Mucosa of stomach (tissue), 1 donor: ENCODE results near the gene SENP7.
"Not testable (repeated sequence)": the region's sequence is repeated elsewhere in the genome, so short reads cannot be mapped to it uniquely, and the experiment has no call there.

Experiments
- H3K27me3 ChIP-seq: one replicate; pipeline ENCODE4 v1.7.0; 2013; ENCODE audit warnings: mild to moderate bottlenecking, low read length; ENCODE audit not compliant: control insufficient read depth, insufficient read depth
- H3K36me3 ChIP-seq: one replicate; pipeline ENCODE4 v1.7.0; 2013; ENCODE audit warnings: low read length; ENCODE audit not compliant: control insufficient read depth, insufficient read depth
- H3K4me1 ChIP-seq: one replicate; pipeline ENCODE4 v1.7.0; 2013; ENCODE audit warnings: mild to moderate bottlenecking, low read length; ENCODE audit not compliant: control insufficient read depth, insufficient read depth
- H3K4me3 ChIP-seq: one replicate; pipeline ENCODE4 v1.7.0; 2013; ENCODE audit warnings: low read length
- H3K9ac ChIP-seq: one replicate; pipeline ENCODE4 v1.7.0; 2013; ENCODE audit warnings: mild to moderate bottlenecking, low read length, moderate library complexity
- H3K9me3 ChIP-seq: one replicate; pipeline ENCODE4 v1.7.0; 2013; ENCODE audit warnings: mild to moderate bottlenecking, low read length, moderate library complexity; ENCODE audit not compliant: control insufficient read depth
- donor health status: Pancreatic carcinoma.

The SENP7 gene

DNA sequence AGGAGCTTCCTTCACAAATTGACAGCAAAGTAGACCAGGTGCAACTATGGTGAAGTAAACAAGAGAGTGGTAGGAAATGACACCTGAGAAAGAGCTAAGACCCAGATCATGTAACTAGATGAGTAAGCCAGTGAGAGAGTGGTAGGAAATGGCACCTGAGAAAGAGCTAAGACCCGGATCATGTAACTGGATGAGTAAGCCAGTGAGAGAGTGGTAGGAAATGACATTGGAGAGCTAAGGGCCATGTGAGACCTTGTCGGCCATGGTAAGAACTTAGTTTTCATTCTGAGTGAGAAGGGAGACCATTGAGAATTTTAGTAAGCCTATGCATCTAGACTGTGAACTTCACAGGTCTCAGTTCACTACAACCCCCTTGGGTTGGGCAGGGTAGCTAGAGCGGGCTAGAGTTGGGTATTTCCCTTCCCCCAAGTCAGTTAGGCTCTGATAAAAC is 5.4 kb upstream of the SENP7 start:
- H3K9ac ChIP-seq = no peak overlapping the region
- H3K36me3 ChIP-seq = no peaks in the 10 kb centered on the region
- H3K4me3 ChIP-seq = no peak overlapping the region
- no peaks in the 10 kb centered on the region for H3K9me3 ChIP-seq
- no peaks in the 10 kb centered on the region for H3K4me1 ChIP-seq
- peaks cover 10% of the 10 kb centered on the region for H3K27me3 ChIP-seq

DNA sequence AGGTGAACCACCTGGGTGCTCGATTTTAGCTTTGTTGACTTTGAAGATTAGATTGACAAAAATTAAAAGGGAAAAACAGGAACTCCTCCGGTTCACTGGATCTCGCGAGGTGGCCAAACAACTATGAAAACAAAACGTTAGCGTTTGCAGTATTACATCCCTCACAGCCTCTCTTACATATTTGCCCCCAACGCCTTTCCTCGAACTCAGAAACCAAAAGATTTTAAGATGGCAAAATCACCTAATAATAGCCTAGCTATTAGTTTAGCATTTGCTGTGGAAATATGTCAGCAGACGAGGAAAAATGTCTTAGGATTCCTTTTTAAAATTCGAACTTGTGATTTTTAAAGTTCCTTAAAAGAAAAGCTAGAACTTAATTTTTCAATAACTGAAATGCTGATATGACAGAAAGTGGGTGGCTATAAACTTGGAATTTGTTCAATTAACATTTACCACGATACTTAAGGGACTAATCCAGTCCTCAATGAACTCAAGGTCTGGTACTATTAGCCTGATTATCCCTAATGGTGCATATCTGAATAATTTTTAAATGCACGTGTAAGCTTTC is 491 bp upstream of the SENP7 start:
- Histone ChIP-seq H3K27me3 (peaks cover 10% of the 10 kb centered on the region), H3K36me3 (no peaks in the 10 kb centered on the region), H3K9me3 (no peaks in the 10 kb centered on the region), H3K9ac (peak overlapping the region; percentile 94), H3K4me3 (peak overlapping the region; percentile 86), H3K4me1 (no peaks in the 10 kb centered on the region)

DNA sequence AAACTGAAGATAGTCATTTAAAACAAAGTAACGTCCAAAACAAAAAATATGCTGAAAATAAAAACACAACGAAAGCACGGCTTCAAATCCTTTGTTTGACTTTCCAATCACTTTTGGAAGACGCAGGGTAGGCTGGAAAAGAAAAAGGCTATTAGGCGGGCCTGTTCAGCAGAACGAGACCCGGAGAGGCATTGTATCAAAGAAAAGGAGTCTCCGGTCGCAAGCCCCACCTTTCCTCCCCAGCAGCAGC is 691 bp downstream of the SENP7 start:
- Histone ChIP-seq H3K4me1 (no peaks in the 10 kb centered on the region), H3K36me3 (no peaks in the 10 kb centered on the region), H3K27me3 (peaks cover under 1% of the 10 kb centered on the region), H3K4me3 (peak overlapping the region; percentile 86), H3K9me3 (no peaks in the 10 kb centered on the region), H3K9ac (peak overlapping the region; percentile 94)

DNA sequence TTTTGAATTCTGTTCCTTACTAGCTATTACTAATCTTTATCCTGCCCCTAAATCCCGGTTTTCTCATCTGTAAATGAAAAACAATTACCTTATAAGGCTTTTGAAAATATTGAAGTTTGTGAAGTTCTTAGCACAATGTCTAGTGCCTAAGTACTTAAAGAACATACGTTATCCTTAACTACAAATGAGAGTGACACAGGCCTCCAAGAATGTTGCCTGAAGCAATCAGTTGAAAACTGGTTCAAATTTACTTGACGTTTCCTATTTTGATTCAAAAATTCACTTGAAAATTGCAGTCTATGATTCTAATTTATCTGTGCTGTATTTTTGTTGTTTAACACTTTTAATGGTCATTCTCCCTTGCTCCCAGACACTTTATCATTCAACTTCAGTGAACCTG is 3.2 kb downstream of the SENP7 start:
- Histone ChIP-seq H3K27me3 (no peaks in the 10 kb centered on the region), H3K36me3 (no peaks in the 10 kb centered on the region), H3K9me3 (no peaks in the 10 kb centered on the region), H3K4me3 (no peak overlapping the region), H3K9ac (no peak overlapping the region), H3K4me1 (no peaks in the 10 kb centered on the region)

DNA sequence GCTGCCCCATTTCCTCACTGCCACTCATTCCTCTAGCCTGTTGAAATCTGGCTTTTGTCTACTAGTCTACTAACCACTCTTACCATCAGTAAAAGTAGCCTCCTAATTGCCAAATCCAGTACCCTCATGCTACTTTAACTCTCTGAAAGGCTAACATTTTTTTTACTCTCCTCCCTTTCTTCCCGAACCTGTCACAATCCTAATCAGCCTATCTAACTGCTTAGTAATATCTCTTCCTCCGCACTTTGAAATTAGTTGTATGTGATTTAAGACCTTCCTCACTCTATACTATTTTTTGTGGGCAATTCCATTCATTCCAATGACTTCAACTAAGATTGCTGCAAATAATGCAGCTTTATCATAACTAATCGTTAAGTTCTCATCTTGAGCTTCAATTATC is 3.7 kb downstream of the SENP7 start:
- Histone ChIP-seq H3K4me1 (no peaks in the 10 kb centered on the region), H3K9ac (no peak overlapping the region), H3K4me3 (no peak overlapping the region), H3K9me3 (no peaks in the 10 kb centered on the region), H3K27me3 (no peaks in the 10 kb centered on the region), H3K36me3 (no peaks in the 10 kb centered on the region)

DNA sequence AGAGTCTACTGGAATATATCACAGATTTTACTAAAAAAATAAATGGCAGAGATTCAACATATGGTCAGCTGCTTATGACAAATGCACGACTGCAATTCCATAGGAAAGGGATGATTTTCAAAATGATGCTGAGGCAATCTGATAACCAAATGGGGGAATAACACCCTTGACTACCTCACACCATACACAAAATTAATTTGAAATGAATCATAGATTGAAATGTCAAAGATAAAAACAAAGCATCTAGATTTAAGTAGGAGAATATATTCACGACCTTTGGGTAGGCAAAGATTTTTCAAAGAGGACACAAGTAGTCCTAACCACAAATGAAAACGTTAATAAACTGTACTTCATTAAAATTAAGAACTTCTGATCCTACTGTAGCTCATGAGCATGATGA is 11.2 kb downstream of the SENP7 start:
- Histone ChIP-seq H3K9me3 (no peaks in the 10 kb centered on the region), H3K36me3 (no peaks in the 10 kb centered on the region), H3K4me3 (no peak overlapping the region), H3K9ac (no peak overlapping the region), H3K27me3 (no peaks in the 10 kb centered on the region), H3K4me1 (no peaks in the 10 kb centered on the region)

DNA sequence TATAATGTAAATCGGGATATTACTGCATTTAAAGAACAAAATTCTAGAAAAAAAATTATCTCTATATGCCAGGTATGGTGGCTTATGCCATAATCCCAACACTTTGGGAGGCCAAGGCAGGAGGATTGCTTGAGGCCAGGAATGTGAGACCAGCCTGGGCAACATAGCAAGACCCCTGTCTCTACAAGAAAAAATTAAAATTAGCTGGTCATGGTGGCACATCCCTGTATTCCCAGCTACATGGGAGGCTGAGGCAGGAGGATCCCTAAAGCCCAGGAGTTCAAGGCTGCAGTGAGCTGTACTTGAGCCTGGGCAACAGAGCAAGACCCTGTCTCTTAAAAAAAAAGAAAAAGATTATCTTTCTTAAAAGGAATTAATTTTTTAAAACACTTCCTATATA is 12.8 kb downstream of the SENP7 start:
- Histone ChIP-seq H3K4me3 (no peak overlapping the region), H3K9ac (no peak overlapping the region), H3K9me3 (no peaks in the 10 kb centered on the region), H3K4me1 (no peaks in the 10 kb centered on the region), H3K36me3 (no peaks in the 10 kb centered on the region), H3K27me3 (no peaks in the 10 kb centered on the region)

DNA sequence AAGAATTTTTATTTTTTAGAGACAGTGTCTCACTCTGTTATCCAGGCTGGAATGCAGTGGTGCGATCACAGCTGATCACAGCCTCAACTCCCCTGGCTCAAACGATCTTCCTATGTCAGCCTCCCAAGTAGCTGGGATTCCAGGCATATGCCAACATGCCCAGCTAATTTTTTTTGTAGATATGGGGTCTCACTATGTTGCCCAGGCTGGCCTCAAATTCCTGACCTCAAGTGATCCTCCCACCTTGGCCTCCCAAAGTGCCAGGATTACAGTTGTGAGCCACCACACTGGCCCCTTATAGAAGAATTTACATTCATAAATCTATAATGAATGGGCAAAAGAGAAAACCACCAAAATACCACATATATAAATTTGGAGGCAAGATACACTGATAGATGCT is 15.2 kb downstream of the SENP7 start:
- H3K27me3 ChIP-seq = no peaks in the 10 kb centered on the region
- H3K36me3 ChIP-seq = no peaks in the 10 kb centered on the region
- H3K4me1 ChIP-seq = no peaks in the 10 kb centered on the region
- H3K9me3 ChIP-seq = no peaks in the 10 kb centered on the region
- H3K9ac ChIP-seq = no peak overlapping the region
- no peak overlapping the region for H3K4me3 ChIP-seq

DNA sequence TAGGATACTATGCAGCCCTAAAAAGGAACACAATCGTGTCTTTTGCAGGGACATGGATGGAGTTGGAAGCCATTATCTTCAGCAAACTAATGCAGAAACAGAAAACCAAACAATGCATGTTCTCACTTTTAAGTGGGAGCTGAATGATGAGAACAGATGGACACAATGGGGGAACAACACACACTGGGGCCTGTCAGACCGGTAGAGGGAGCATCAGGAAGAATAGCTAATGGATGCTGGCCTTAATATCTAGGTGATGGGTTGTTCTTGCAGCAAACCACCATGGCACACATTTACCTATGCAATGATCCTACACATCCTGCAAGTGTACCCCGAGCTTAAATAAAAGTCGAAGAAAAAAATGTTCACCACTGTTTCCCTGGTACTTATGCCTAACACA is 17.5 kb downstream of the SENP7 start:
- no peaks in the 10 kb centered on the region for H3K4me1 ChIP-seq
- no peaks in the 10 kb centered on the region for H3K36me3 ChIP-seq

DNA sequence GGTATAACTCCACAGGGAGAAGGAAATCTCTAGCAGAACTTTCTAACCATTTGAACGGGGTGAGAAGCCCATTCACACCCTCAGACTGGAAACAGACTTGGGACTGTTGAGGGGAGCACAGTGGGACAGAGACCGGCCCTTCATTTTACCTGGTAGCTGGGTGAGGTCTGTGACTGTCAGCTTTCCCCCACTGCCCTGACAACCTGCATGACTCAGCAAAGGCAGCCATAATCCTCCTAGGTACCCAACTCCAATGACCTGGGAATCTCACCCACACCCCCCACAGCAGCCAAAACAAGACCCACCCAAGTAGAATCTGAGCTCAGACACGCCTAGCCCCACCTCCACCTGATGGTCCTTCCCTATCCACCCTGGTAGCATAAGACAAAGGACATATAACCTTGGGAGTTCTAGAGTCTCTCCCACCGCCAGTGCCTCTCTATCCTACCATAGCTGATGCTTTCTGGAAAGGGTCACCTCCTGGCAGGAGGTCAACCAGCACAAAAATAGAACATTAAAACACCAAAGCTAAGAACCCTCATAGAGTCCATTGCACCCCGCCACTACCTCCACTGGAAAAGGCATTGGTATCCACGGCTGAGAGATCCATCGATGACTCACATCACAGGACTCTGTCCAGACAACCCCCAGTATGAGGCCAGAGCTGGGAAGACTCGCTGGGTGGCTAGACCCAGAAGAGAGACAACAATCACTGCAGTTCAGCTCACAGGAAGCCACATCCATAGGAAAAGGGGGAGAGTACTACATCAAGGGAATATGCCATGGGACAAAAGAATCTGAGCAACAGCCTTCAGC is 28.0 kb downstream of the SENP7 start:
- Histone ChIP-seq H3K36me3 (no peaks in the 10 kb centered on the region), H3K4me3 (no peak overlapping the region), H3K9me3 (no peaks in the 10 kb centered on the region), H3K27me3 (no peaks in the 10 kb centered on the region), H3K4me1 (no peaks in the 10 kb centered on the region), H3K9ac (no peak overlapping the region)

More for the DNA sequence above, 17.5 kb downstream of the SENP7 start:
- Histone ChIP-seq H3K9me3 (no peaks in the 10 kb centered on the region), H3K4me3 (no peak overlapping the region), H3K9ac (no peak overlapping the region), H3K27me3 (no peaks in the 10 kb centered on the region)

DNA sequence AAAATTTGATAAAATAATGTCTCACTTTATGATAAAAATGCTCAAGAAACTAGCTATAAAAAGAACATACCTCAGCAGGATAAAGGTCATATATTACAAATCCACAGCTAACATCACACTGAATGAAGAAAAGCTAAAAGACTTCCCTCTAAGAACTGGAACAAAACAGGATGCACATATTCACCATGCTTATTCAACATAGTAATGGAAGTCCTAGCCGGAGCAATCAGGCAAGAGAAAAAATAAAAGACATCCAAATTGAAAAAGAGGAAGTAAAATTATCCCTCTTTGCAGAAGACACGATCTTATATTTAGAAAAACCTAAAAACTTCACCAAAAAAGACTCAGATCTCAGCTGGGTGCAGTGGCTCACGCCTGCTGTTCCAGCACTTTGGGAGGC is 34.0 kb downstream of the SENP7 start:
- H3K4me1 ChIP-seq = no peaks in the 10 kb centered on the region
- H3K36me3 ChIP-seq = no peaks in the 10 kb centered on the region
- H3K27me3 ChIP-seq = no peaks in the 10 kb centered on the region
- no peak overlapping the region for H3K9ac ChIP-seq
- no peak overlapping the region for H3K4me3 ChIP-seq
- no peaks in the 10 kb centered on the region for H3K9me3 ChIP-seq

DNA sequence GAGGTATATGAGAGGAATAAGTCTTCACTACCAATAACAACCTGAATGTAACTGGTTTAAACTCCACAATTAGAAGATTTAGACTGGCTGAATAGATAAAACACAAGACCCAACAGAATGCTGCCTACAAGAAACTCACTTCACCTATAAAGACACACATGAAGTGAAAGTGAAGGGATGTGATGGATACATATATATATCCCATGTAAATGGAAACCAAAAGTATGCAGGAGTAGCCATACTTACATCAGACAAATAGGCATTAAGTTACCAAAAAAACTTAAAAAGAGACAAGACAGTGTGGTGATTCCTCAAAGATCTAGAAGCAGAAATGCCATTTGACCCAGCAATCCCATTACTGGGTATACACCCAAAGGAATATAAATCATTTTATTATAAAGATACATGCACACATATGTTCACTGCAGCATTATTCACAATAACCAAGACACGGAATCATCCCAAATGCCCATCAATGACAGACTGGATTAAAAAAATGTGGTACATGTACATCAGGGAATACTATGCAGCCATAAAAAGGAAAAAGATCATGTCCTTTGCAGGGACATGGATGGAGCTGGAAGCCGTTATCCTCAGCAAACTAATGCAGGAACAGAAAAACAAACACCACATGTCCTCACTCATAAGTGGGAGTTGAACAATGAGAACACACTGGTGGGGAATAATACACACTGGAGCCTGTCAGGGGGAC is 38.0 kb downstream of the SENP7 start:
- H3K9ac ChIP-seq, H3K9me3 ChIP-seq, H3K36me3 ChIP-seq, H3K4me3 ChIP-seq, H3K27me3 ChIP-seq, H3K4me1 ChIP-seq: not testable (repeated sequence)
